ENCODE measurements around the gene FSIP1.

The FSIP1 gene

DNA sequence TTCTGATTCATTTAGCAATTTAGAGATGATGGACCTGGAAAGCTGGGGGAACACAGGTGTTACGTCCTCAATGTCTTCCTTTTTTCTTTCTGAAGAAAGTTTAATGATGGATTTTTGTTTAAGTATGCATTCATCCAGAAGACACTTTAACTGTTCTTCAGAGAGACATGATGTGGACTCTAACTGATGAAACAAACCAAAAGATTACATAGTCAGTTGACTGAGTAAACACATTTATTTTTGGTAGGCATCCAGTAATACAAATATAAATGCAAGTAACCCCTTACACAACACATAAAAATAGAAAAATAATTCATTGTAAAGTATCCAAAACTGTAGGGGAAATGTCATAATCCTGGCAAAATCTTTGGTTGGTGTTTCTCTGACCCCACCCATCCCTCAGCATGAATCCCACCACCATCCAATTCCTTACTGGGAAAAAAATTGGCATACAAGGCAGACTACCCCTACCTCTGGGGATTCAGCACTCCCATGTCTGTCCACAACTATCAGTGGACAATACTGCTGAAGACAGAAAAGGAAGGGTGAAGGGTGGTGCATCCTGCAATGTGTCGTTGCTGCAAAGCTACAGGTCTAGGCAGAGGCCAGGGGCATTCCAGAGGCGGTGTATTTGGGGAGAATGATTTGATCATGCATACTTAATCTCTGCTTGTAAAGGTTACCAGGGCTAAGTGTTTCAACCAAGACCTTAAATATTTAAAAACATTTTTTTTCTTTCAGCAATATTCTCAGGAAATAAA lies 164.4 kb downstream of the FSIP1 start:
- DNase-seq (ENCODE audit: low read depth), result no peak

DNA sequence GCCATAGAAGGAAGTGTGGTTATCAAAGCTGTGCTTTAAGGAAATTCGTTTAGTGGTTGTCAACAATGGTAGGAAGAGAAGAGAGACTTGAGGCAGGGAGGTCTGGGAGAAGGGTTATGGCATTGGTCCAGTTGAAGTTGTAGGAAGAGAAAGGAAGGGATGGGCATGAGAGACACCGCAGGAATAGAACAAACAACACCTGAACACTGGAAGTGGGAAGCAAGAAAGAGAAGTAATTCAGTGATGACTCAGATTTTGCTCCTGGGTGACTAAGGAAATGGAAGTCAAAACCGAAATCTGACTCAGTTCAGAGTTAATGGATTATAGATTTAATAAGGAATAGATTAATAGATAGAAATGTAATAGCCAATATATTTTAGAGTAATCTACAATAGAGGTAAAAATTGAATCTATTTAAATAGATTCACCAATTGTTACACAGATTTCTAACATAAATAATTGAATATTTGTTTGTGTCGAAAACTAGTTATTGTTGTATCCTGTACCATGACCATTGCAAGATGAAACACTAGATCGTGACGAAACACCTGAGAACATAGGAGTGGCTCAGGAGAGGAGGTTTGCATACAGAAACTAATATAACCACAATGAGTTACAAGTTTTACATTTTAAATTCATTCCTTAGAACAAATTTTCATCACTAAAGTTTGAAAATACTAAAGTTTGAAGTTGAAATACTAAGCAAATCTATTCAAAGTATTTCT lies 165.7 kb downstream of the FSIP1 start:
- no peak for DNase-seq (ENCODE audit: low read depth)

DNA sequence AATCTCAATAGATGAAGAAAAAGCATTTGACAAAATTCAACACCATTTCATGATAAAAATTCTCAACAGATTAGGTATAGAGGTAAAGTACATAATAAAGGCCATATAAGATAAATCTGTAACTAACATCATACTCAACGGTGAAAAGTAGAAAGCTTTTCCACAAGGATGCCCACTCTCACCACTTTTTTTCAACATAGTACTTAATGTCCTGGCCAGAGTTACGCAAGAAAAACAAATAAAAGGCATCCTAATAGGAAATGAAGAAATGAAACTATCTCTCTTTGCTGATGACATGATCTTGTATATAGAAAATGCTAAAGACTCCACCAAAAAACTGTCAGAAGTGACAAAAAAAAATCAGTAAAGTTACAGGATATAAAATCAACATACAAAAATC lies 168.8 kb downstream of the FSIP1 start:
- DNase-seq (ENCODE audit: low read depth), result no peak

DNA sequence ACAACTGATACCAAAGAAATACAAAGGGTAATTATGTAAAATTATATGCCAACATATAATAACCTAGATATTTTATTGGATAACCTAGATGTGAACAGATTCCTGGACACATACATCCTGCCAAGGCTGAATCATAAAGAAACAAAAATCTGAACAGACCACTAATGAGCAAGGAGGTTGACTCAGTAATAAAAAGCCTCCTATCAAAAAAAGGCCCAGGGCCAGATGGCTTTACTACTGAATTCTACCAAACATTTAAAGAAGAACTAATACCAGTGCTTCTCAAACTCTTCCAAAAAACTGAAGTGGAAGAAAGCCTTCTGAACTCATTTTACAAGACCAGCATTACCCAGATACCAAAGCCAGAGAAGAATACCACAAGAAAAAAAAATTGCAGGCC lies 169.4 kb downstream of the FSIP1 start:
- DNase-seq (ENCODE audit: low read depth), result no peak

DNA sequence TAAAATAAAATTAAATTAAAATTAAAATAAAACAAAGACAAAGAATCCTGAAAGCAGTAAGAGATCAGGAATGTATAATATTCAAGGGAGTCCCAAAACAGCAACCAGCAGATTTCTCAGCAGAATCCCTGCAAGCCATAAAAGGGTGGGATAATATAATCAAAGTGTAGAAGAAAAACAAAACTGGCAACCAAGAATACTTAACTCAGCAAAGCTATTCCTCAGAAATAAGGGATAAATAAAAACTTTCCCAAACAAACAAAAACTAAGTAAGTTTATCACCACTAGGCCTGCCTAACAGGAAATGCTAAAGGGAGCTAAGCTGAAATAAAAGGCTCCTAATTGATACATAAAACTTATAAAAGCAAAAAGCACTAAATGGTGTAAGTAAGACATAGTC lies 172.0 kb downstream of the FSIP1 start:
- no peak for DNase-seq (ENCODE audit: low read depth)

DNA sequence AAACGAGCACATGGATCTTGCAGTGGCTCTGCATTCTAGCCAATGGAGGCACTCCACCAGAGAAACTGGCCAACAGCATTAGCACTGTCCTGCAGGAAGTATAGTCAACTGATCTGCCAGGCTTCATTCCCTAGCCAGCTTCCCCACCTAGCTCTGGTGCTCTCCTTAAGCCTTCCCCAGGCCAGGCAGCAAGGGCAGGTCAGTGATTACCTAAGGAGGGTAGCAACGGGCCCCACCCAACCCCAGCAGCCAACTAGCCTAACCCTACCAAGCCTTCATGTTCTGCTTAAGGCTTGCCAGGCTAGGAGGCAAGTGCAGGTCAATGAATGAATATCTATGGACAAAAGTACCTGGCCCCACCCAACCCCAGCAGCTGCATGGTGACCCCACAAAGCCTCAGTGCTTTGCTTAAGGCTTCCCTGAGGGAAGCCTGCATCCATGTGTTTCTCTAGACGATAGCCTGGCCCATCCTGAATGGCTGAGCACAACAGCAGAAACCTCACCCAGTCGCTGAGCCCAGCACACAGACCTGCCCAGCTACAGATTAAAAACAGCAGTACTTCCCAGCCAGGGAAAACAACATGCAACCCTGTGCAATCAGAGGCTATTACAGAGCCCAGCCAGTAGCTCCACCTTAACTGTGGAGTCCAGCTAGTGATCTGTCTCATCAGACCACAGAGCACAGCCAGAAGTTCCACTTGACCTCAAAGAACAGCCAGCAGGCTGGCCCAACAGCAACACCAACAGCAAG lies 173.3 kb downstream of the FSIP1 start:
- no peak for DNase-seq (ENCODE audit: low read depth)

DNA sequence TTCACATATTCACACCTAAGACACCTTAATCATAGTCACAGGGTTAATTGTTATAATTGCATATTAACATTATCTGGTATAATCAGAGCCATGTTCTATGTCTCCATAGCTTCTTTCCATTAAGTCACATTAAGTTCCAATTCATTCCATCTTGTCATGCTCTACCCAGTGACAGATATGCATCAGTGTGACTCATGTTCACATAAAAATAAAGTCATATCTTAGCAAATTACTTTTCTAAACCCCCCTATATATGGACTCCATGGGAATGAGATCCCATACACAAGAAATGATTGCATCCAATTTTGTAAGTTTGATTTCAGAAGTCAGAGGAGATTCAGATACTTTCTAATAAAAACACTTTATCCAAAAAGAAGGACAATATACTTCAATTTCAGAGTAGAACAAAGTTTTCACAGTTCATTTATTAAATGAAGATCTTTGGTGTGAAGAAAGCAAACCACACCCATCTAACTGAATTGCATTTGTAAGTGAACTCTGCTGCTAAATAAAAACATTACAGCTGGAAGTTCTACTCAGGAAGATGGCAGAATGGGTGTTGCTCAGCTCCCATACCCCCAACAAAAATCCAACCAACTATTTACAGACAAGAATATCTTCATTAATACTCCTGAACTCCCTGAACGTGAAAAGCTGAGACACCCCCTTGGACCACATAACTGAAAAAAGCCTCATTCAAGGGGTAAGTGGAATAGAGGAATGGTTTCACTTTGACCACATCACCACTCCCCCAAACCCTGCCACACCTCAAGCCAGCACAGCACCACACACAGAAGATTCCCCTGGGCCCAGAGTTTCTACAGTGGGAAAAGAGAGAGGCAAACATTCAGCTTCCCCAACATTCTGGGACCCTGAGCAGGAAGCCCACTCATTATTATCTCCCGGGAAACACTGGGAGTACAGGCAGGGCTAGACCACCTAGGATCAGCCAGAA lies 174.2 kb downstream of the FSIP1 start:
- DNase-seq (ENCODE audit: low read depth), result no peak

DNA sequence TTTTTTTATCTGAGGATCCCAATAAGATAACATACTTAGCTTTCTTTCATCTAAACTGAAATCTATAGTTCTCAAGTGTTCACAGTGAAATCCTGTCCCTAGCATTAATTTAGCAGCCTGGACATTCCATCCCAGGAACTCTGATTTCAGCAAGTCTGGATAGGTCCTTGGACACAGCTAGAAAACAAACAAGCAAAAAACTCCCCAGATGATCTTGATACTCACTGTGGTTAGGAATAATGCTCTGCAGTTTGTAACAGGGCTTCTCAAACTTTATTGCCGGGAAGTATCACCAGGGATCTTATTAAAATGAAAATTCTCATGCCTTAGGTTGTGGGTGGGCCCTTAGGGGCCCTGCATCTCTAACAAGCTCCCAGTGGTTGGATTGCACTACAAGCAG lies 177.5 kb downstream of the FSIP1 start:
- DNase-seq (ENCODE audit: low read depth), result no peak

DNA sequence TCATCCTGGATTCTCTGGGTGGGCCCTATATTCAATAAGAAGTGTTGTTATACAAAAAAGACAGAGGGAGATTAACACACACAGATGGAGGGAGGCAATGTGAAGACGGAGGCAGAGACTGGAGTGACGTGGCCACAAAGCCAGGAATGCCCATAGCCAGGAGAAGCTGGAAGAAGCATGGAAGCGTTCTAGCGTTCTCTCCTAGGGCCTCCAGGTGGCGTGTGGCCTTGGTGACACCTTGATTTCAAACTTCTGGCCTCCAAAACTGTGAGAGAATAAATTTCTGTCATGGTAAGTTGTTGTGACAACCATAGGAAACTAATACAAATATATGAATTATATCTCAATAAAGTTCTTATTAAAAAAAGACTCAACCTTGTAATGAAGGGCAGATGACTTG lies 180.5 kb downstream of the FSIP1 start:
- DNase-seq (ENCODE audit: low read depth), result no peak

DNA sequence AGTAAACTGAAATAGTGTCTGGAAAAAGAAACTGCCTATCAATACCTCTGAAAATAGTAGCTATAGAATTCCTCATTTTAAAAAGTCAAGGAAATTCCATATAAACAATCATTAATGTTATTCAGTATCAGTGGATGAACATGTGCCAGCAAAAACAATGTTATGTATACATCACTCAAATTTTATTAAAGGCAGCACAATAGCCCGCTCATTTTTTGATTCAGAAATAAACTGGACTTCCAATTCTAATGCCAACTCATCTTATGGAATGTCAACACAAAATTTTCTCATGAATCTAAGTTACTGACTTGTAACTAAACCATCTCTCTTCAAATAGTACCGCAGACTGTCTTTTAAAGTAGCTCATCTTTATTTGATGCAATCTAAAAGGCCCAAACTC lies 182.8 kb downstream of the FSIP1 start:
- no peak for DNase-seq (ENCODE audit: low read depth)

DNA sequence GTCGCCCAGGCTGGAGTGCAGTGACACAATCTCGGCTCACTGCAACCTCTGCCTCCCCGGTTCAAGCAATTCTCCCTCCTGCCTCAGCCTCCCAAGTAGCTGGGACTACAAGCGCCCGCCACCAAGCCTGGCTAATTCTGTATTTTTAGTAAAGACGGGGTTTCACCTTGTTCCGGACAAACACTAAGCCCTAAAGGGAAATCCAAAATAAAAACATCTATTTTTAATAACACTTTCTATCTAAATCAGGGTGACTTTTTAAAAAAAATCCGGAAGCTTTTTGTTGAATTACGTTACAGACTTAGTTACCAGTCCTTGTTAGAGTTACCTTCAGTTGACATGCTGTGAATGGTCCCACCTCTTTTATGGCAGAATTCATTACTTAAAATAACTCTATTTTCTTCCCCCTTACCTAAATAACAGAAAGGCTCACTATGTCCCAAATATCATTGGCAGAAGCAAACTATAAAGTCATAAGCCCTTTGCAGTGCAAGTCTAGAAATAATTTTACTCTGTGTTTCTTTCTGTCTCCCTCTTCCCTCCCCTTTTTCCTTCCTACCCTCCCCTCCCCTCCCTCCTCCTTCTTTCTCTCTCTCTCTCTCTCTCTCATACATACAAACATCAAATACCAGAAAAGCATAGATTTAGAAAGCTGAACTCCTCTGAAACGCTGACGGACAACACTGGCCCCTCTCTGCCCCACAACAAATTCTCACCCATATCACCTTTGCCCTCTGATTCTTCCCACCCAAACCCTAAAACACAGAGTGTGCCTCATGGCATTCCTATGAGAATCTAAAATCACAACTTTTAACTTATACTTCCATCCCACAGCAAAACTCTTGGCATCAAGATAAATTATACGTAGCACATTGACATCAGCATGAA lies 183.4 kb downstream of the FSIP1 start:
- DNase-seq (ENCODE audit: low read depth), result no peak

DNA sequence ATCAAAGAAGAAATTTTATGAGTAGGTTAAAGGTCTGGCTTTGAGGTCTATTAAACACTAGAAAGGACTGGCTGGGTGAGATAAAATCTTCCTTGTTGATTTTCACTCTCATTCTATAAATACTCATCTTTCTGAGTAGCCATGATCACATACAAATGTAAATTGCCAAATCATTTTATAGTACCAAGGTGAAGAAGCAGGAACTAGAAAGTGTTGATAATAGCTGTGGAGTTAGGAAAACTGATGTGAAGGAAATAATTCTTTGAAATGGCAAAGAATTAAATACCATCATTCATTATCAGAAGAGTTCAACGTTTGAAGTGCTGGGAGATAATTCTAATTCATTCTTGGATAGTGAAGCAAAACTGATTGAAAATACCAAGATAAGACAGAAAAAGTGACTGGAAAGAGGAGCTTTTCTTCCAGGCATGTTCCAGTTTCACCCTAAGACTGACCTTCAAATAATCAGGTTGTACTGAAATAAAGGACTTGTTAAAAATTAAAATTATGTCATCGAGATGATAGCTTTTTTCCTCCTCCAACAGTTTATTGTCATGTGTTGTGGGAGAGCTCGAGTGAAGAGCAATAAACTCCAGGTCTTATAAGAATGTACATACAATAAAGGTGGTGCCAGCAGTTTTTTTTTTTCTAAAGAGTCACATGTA lies 184.3 kb downstream of the FSIP1 start:
- no peak for DNase-seq (ENCODE audit: low read depth)

DNA sequence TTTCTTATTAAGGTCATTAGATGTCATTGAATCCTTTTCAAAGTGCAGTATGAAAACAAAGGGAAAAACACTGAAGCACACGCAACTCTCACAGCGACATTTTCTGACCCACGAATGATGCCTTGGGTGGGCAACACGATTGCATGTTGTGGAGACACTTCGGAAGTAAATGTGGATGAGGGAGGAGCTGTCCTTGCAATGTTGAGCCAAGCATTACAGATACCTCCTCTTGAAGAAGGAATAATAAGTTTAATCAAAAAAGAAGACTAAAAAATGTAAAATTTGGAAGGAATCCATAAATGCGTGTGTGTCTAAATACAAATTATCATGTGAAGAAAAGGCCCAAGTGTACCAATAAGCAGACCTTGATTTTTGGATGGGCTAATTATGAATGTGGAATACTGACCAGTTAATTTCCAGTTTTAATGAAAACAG lies 184.9 kb downstream of the FSIP1 start:
- DNase-seq (ENCODE audit: low read depth), result no peak

DNA sequence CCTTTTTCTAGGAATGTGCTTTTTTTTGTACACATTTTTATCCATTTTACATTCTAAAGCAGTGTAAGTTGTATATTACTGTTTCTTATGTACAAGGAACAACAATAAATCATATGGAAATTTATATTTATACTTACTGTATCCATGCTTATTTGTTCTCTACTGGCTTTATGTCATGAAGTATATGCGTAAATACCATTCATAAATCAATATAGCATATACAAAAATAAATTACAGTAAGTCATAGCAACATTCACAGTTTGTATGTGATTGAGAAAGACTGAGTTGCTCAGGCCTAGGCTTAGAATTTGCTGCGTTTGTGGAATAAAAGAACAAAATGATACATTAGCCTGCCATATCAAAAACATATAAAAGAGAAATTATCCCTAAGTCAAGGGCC lies 185.3 kb downstream of the FSIP1 start:
- DNase-seq (ENCODE audit: low read depth), result no peak

DNA sequence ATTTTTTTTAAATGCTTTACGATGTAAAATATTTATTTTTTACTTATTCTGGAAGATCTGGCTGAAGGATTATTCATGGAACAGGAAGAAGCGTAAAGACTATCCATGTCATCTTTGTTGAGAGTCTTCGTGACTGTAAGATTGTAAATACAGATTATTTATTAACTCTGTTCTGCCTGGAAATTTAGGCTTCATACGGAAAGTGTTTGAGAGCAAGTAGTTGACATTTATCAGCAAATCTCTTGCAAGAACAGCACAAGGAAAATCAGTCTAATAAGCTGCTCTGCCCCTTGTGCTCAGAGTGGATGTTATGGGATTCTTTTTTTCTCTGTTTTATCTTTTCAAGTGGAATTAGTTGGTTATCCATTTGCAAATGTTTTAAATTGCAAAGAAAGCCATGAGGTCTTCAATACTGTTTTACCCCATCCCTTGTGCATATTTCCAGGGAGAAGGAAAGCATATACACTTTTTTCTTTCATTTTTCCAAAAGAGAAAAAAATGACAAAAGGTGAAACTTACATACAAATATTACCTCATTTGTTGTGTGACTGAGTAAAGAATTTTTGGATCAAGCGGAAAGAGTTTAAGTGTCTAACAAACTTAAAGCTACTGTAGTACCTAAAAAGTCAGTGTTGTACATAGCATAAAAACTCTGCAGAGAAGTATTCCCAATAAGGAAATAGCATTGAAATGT lies 186.1 kb downstream of the FSIP1 start:
- no peak for DNase-seq (ENCODE audit: low read depth)

DNA sequence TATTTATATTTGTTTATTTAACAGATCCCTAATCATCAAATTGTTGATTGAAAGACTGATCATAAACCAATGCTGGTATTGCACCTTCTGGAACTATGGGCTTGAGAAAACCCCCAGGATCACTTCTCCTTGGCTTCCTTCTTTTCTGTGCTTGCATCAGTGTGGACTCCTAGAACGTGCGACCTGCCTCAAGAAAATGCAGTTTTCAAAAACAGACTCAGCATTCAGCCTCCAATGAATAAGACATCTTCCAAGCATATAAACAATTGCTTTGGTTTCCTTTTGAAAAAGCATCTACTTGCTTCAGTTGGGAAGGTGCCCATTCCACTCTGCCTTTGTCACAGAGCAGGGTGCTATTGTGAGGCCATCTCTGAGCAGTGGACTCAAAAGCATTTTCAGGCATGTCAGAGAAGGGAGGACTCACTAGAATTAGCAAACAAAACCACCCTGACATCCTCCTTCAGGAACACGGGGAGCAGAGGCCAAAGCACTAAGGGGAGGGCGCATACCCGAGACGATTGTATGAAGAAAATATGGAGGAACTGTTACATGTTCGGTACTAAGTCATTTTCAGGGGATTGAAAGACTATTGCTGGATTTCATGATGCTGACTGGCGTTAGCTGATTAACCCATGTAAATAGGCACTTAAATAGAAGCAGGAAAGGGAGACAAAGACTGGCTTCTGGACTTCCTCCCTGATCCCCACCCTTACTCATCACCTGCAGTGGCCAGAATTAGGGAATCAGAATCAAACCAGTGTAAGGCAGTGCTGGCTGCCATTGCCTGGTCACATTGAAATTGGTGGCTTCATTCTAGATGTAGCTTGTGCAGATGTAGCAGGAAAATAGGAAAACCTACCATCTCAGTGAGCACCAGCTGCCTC lies 187.1 kb downstream of the FSIP1 start:
- DNase-seq (ENCODE audit: low read depth), result no peak

DNA sequence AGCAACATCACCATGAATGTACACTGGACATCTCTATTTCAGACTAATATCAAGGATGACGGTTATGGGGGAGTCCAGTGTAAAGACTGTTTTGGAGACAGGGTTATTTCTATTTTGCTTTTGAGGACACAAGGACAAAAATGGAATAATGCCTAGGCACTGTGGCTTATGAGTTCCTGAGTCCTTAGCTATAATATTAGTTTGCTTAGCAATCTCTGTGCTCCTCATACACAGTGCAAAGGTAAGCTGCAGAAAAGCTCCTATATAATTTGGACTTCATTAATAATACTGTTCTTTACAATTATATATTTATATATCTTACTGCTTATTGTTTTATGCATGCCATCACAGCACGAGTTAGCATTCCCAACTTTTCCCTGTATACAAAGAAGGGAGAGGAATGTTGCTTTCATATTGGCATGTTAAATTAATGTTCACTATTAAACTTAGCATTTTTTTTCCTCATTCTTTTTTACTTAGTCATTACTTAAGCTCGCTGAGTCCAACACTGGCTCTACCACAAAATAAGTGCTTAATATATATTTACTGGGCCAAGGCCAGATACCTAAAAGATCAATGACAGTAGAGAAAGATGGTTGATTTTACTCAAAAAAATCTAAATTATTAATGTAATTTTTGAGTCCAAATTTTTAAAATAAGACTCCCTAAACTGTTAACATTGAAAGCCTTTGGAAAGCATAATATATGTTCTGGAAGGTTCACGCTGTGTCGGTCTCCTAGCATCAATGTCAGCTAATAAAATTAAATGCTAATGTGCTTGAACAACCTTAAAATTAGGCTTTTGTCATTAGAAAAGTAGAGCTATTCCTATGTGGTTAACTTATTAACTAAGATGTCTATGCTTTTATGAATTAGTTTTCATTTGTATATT lies 187.9 kb downstream of the FSIP1 start:
- no peak for DNase-seq (ENCODE audit: low read depth)

All from non-pigmented ciliary epithelial cell (primary cell).